Stimulated activated naive B cell treated with anti-CD40 and anti-IgM and Interleukin-4, amounts not matched to agents 10 μg/mL and 1 μg/mL and 100 μg/mL, for 72 hours (primary cell): ENCODE data around the gene THRAP3.
"Not testable (repeated sequence)": the region's sequence is repeated elsewhere in the genome, so short reads cannot be mapped to it uniquely, and the experiment has no call there.

Source experiments
- ATAC-seq, 2 donors: fragments of 150-1000 bp; cut with Tn5 transposase; replicated peaks; 2 replicates each; pipeline ENCODE4 v1.10.0; 2021; ENCODE audit warnings: moderate library complexity in 1 of 2
- DNase-seq: peaks from one replicate; pipeline ENCODE4 v3.0.0; 2021
- H3K27ac Mint-ChIP-seq: one replicate; pipeline ENCODE4 v1.8.0; 2022; ENCODE audit warnings: mild to moderate bottlenecking, mixed read lengths
- H3K27me3 Mint-ChIP-seq, 2 donors: one replicate each; pipeline ENCODE4 v1.8.0; 2022; ENCODE audit warnings: mixed read lengths in 2 of 2
- H3K36me3 Mint-ChIP-seq, 2 donors: one replicate each; pipeline ENCODE4 v1.8.0; 2022; ENCODE audit warnings: mixed read lengths in 2 of 2, mild to moderate bottlenecking in 1 of 2
- H3K4me1 Mint-ChIP-seq, 2 donors: one replicate each; pipeline ENCODE4 v1.8.0; 2022; ENCODE audit warnings: mixed read lengths in 2 of 2, mild to moderate bottlenecking in 1 of 2
- H3K4me3 Mint-ChIP-seq, 2 donors: one replicate each; pipeline ENCODE4 v1.8.0; 2022; ENCODE audit warnings: mild to moderate bottlenecking in 2 of 2, mixed read lengths in 2 of 2, moderate library complexity in 1 of 2
- H3K9me3 Mint-ChIP-seq, 2 donors: one replicate each; pipeline ENCODE4 v1.8.0; 2022; ENCODE audit warnings: mixed read lengths in 2 of 2, mild to moderate bottlenecking in 1 of 2

THRAP3 gene

DNA sequence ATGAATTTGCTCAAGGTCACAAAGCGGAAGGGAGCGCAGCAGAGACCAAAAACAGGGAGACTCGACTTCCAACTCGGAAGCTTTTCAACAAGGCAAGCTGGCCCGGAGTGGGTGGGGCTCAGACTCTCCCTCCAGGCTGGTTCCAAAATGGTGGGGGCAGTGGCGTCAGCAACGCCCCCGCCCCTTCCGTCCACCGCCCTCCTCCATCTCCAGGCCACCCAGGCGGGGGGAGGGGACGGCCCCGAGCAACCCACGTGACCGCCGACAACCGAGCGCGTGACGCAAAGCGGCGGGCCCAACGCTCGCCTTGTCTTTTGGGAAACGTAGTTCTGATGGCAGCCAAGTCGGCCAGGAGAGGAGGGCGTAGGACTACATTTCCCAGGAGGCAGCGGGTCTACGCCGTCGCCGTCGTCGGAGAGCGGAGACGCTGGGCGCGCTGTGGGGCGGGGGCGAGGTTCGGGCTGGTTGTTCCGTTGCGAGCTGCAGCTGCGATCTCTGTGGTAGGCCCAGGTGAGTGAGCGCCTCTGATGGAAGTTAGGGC lies at the start of gene THRAP3:
Gene THRAP3 (plus strand): TSS at position 448 of the 541 bp plus-strand sequence. CDS start 58,121 bp downstream, outside the sequence.
- Mint-ChIP-seq H3K27me3 (no peaks in the 10 kb centered on the region), H3K4me1 (peaks cover 13 to 33% of the 10 kb centered on the region in 2 donors), H3K4me3 (peak within 1 kb of the TSS; percentile 90 to 96), H3K27ac (peak within 1 kb of the TSS; percentile 100), H3K36me3 (peaks cover 25 to 31% of the 10 kb centered on the region in 2 donors), H3K9me3 (no peaks in the 10 kb centered on the region)
- ATAC-seq: peak; percentile 92 to 93
- peak; percentile 100 for DNase-seq

DNA sequence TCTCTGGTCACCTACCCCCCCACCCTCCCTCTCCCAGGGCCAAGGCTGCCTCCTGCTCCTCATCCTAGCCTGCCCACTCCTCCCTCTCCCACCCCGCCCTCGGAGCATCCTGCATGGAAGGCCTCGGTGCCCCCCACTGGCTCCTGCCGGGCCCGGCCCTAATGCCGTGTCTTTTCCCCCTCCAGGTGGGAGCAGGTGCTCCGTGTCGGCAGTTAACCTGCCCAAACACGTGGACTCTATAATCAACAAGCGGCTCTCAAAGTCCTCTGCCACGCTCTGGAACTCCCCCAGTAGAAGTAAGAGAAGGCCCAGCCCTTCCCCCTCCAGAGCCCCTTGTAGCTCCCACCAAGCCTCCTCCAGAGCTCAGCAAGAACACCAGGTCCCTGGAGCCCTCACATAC lies 49.5 kb upstream of the THRAP3 start:
- DNase-seq: no peak
- Mint-ChIP-seq H3K4me1 (peaks cover 10 to 17% of the 10 kb centered on the region in 2 donors), H3K27me3 (no peaks in the 10 kb centered on the region), H3K36me3 (peaks cover 42 to 69% of the 10 kb centered on the region in 2 donors), H3K9me3 (no peaks in the 10 kb centered on the region), H3K27ac (no peak overlapping the region), H3K4me3 (no peak overlapping the region)
- no peak for ATAC-seq

DNA sequence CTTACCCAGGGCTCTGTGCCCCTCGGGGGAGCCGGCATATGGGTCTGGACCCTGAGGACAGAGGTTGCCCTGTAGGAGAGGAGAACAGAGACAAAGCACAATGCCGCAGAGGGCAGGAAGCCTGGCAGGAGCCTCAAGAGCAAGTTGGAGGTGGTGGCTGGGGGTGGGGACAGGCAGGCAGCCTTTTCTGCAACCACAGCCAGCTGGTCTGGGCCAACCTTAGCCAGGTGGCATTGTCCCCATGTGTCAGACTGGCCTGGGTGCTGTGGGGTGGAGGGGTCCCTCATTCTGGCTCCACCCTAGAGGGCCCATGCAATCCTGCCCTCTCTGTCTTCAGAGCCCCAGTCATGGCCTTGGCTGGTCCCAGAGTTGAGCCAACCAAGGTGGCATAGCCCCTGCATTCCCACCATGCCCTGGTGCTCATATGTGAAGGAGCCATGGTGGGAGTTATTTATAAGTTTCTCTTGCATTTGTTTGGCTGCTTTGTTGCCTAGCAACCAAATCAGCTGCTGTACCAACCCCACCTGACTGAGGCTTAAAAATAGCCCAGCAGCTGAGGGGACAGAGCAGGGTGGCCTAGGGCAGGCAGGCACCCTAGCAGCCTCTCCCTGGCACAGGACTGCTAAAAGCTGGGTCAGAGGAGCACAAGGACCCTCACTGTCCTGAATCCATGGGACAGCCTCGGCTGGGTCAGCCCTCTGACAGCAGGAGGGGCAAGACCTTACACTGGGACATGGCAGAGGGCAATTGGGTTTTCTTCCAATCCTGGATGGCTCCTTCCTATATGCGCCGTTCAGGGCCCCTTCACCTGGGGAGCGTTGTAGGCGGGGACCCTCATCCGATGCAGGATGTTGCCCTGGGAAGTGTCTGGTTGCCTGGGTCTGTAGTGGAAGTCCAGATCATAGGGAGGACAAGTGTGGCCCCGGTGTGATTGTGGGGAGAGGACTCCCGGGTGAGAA lies 48.8 kb upstream of the THRAP3 start:
- peaks cover 11 to 17% of the 10 kb centered on the region in 2 donors for H3K4me1 Mint-ChIP-seq
- ATAC-seq (peak in 1 of 2 donors; percentile 46), DNase-seq (no peak)
- H3K4me3 Mint-ChIP-seq: no peak overlapping the region
- peaks cover 45 to 71% of the 10 kb centered on the region in 2 donors for H3K36me3 Mint-ChIP-seq
- H3K9me3 Mint-ChIP-seq: no peaks in the 10 kb centered on the region
- H3K27me3 Mint-ChIP-seq: no peaks in the 10 kb centered on the region
- no peak overlapping the region for H3K27ac Mint-ChIP-seq

GRCh38 chr1:36176106-36176949 lies 47.9 kb upstream of the THRAP3 start:
- H3K27ac Mint-ChIP-seq: no peak overlapping the region
- H3K9me3 Mint-ChIP-seq: no peaks in the 10 kb centered on the region
- H3K4me1 Mint-ChIP-seq: peaks cover 11 to 17% of the 10 kb centered on the region in 2 donors
- no peak overlapping the region for H3K4me3 Mint-ChIP-seq
- H3K36me3 Mint-ChIP-seq: peaks cover 46 to 72% of the 10 kb centered on the region in 2 donors
- ATAC-seq (no peak), DNase-seq (no peak)
- no peaks in the 10 kb centered on the region for H3K27me3 Mint-ChIP-seq

DNA sequence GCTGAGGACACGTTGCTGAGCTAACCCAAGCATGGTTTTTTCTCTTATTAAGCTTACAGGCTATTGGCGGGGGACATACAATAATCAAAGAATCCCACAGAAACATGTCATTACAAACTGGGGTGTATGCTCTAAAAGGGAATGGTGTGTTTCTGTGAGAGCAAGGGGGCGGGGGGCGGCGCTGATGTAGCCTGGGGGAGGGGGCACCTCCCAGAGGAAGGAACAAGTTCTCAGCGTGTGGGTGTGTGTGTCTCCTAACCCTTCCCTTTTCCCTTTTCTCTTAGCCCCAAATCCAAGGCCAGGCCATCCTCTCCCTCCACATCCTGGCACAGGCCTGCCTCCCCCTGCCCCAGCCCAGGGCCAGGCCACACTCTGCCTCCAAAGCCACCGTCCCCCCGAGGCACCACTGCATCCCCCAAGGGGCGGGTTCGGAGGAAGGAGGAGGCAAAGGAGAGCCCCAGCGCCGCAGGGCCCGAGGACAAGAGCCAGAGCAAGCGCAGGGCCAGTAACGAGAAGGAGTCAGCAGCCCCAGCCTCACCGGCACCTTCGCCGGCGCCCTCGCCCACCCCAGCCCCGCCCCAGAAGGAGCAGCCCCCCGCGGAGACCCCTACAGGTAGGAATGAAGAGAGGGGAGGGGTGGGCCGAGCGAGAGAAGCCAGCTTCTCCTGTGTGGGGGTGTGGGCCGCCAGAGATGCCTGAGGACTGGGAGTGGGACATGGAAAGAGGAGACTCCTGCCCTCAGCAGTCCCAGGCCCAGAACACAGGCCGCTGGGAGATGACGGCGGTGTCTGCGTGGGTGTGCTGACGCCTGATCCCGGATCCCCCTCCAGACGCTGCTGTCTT lies 46.4 kb upstream of the THRAP3 start:
- no peak for ATAC-seq
- no peak overlapping the region for H3K27ac Mint-ChIP-seq
- DNase-seq: no peak
- H3K4me1 Mint-ChIP-seq: peaks cover 11 to 17% of the 10 kb centered on the region in 2 donors
- no peak overlapping the region for H3K4me3 Mint-ChIP-seq
- no peaks in the 10 kb centered on the region for H3K27me3 Mint-ChIP-seq
- peaks cover 49 to 71% of the 10 kb centered on the region in 2 donors for H3K36me3 Mint-ChIP-seq
- H3K9me3 Mint-ChIP-seq: no peaks in the 10 kb centered on the region

DNA sequence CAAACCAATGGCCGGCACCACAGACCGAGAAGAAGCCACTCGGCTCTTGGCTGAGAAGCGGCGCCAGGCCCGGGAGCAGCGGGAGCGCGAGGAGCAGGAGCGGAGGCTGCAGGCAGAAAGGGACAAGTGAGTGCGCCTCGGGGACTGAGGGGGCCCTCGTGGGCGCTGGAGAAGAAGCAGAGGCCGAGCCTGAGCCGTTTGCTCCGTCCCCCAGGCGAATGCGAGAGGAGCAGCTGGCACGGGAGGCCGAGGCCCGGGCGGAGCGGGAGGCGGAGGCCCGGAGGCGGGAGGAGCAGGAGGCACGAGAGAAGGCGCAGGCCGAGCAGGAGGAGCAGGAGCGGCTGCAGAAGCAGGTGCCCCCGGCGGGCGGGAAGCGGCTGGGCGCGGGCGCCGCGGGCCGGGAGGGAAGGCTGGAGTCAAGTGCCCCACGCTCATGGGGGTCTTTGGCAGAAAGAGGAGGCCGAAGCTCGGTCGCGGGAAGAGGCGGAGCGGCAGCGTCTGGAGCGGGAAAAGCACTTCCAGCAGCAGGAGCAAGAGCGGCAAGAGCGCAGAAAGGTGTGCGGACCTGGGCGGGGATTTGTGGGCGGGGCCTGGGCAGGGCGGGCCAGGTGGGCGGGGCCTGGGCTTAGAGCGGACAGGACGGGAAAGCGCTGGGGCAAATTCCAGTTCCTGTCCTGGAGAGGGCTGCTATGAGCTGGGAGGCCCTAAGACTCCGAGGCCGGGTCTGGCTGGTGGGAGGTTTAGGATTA lies 45.6 kb upstream of the THRAP3 start:
- no peaks in the 10 kb centered on the region for H3K9me3 Mint-ChIP-seq
- peaks cover 11 to 16% of the 10 kb centered on the region in 2 donors for H3K4me1 Mint-ChIP-seq
- no peak overlapping the region for H3K4me3 Mint-ChIP-seq
- no peaks in the 10 kb centered on the region for H3K27me3 Mint-ChIP-seq
- peaks cover 45 to 64% of the 10 kb centered on the region in 2 donors for H3K36me3 Mint-ChIP-seq
- DNase-seq: no peak
- ATAC-seq: no peak
- peak overlapping the region; percentile 90 for H3K27ac Mint-ChIP-seq

- no peaks in the 10 kb centered on the region for H3K9me3 Mint-ChIP-seq
- peaks cover 6 to 11% of the 10 kb centered on the region in 2 donors for H3K4me1 Mint-ChIP-seq
- H3K27me3 Mint-ChIP-seq: no peaks in the 10 kb centered on the region
- ATAC-seq: no peak
- H3K36me3 Mint-ChIP-seq: peaks cover 40 to 59% of the 10 kb centered on the region in 2 donors
- H3K27ac Mint-ChIP-seq: peak overlapping the region; percentile 90
- DNase-seq: no peak
- no peak overlapping the region for H3K4me3 Mint-ChIP-seq
Measured at GRCh38 chr1:36179220-36179600, 45.0 kb upstream of the THRAP3 start.

GRCh38 chr1:36182734-36183133 lies 41.5 kb upstream of the THRAP3 start:
- no peaks in the 10 kb centered on the region for H3K9me3 Mint-ChIP-seq
- H3K4me1 Mint-ChIP-seq: peaks cover 0 to 3% of the 10 kb centered on the region in 2 donors
- H3K4me3 Mint-ChIP-seq: no peak overlapping the region
- DNase-seq: no peak
- no peak for ATAC-seq
- H3K27ac Mint-ChIP-seq: peak overlapping the region; percentile 65
- no peaks in the 10 kb centered on the region for H3K27me3 Mint-ChIP-seq
- H3K36me3 Mint-ChIP-seq: peaks cover 29 to 38% of the 10 kb centered on the region in 2 donors

DNA sequence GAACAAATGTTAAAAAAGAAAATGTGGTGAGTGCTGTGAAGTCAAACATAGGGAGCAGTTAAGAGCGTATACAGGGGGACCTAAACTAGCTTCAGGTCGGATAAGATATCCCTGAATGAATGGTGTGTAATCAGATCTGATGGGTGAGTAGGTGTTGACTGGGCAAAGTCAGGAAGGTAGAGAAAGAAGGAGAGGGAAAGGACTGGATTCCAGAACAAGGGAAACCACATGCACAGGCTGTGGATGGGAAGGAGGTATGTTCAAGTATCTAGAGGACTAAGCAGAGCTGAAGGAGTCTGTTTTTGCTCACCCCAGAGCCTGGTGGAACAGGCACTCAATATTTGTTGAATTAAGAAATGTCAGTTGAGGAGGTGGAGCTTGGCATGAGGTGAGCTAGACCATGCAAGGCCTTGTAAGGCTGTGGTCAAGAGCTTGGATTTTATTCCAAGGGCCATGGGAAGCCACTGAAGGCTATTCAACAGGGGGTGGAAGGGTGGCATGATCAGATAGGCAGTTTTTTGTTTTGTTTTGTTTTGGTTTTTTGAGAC lies 40.9 kb upstream of the THRAP3 start:
- no peak overlapping the region for H3K27ac Mint-ChIP-seq

GRCh38 chr1:36187800-36188593 lies 36.2 kb upstream of the THRAP3 start:
- peak; percentile 64 for DNase-seq
- Mint-ChIP-seq H3K4me3 (no peak overlapping the region), H3K4me1 (peaks cover 6% of the 10 kb centered on the region in 2 donors)

More for the DNA sequence above, 40.9 kb upstream of the THRAP3 start:
- Mint-ChIP-seq H3K4me1 (peaks cover 6 to 7% of the 10 kb centered on the region in 2 donors), H3K36me3 (peaks cover 28 to 36% of the 10 kb centered on the region in 2 donors), H3K27me3 (no peaks in the 10 kb centered on the region), H3K4me3 (no peak overlapping the region), H3K9me3 (no peaks in the 10 kb centered on the region)
- ATAC-seq: no peak
- DNase-seq: no peak

GRCh38 chr1:36196805-36197204 lies 27.4 kb upstream of the THRAP3 start:
- H3K4me3 Mint-ChIP-seq, H3K9me3 Mint-ChIP-seq, H3K27me3 Mint-ChIP-seq, ATAC-seq, DNase-seq, H3K36me3 Mint-ChIP-seq, H3K4me1 Mint-ChIP-seq: not testable (repeated sequence)
- H3K27ac Mint-ChIP-seq: peak overlapping the region; percentile 31

More at GRCh38 chr1:36187800-36188593, 36.2 kb upstream of the THRAP3 start:
- Mint-ChIP-seq H3K36me3 (peaks cover 0 to 2% of the 10 kb centered on the region in 2 donors), H3K27ac (peak overlapping the region; percentile 48), H3K9me3 (no peaks in the 10 kb centered on the region), H3K27me3 (no peaks in the 10 kb centered on the region)
- peak; percentile 97 to 98 for ATAC-seq

DNA sequence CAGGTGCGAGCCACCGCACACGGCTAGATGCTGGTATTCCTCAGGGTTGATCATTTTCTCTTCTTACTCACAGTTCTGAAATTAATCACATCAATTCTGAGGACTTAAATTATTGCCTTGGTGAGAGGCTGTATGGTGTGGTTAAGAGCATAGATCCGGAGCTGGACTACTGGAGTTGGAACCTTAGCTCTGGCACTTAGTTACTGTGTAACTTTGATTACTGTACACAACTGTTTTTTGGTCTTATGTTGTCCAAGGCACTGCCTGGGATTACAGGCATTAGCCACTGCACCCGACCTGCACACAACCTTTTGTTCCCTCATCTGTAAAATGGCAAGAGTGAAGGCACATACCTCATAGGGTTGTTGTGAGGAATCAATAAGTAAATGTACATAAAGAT lies 25.6 kb upstream of the THRAP3 start:
- Mint-ChIP-seq H3K4me1 (peaks cover 0 to 3% of the 10 kb centered on the region in 2 donors), H3K9me3 (no peaks in the 10 kb centered on the region), H3K36me3 (no peaks in the 10 kb centered on the region), H3K27ac (no peak overlapping the region), H3K27me3 (no peaks in the 10 kb centered on the region), H3K4me3 (no peak overlapping the region)
- DNase-seq (no peak), ATAC-seq (no peak)
